ENCODE data around the gene PCDHGA2.
"Not testable (repeated sequence)": the region's sequence is repeated elsewhere in the genome, so short reads cannot be mapped to it uniquely, and the experiment has no call there.

Gene PCDHGA2

GRCh38 chr5:141343953-141344463 lies 5.4 kb downstream of the PCDHGA2 start:
- H3K9me3 ChIP-seq (ENCODE audit: severe bottlenecking) = peaks cover 20% of the 10 kb centered on the region
- H3K4me3 ChIP-seq (ENCODE audit: low read depth, low read length) = no peak overlapping the region
- no peak for TF ChIP-seq CTCF (IDR thresholded peaks at IDR 0.05; ENCODE audit: low read depth, low read length)
- no peak for DNase-seq
- no peak overlapping the region for H3K27ac ChIP-seq
- H3K36me3 ChIP-seq = no peaks in the 10 kb centered on the region
- no peaks in the 10 kb centered on the region for H3K27me3 ChIP-seq (ENCODE audit: insufficient read depth, low read depth, severe bottlenecking)

- Histone ChIP-seq H3K27ac (no peak overlapping the region), H3K9me3 (ENCODE audit: severe bottlenecking) (peaks cover 19% of the 10 kb centered on the region), H3K4me3 (ENCODE audit: low read depth, low read length) (no peak overlapping the region), H3K27me3 (ENCODE audit: insufficient read depth, low read depth, severe bottlenecking) (no peaks in the 10 kb centered on the region), H3K36me3 (no peaks in the 10 kb centered on the region)
- TF ChIP-seq CTCF (IDR thresholded peaks at IDR 0.05; ENCODE audit: low read depth, low read length) = no peak
- DNase-seq = no peak
Measured at GRCh38 chr5:141345327-141345726, 6.8 kb downstream of the PCDHGA2 start.

- not testable (repeated sequence) for H3K4me3 ChIP-seq (ENCODE audit: low read depth, low read length); H3K27me3 ChIP-seq (ENCODE audit: insufficient read depth, low read depth, severe bottlenecking); H3K36me3 ChIP-seq; DNase-seq; H3K27ac ChIP-seq
- peaks cover 23% of the 10 kb centered on the region for H3K9me3 ChIP-seq (ENCODE audit: severe bottlenecking)
Measured at GRCh38 chr5:141346017-141346416, 7.5 kb downstream of the PCDHGA2 start.

DNA sequence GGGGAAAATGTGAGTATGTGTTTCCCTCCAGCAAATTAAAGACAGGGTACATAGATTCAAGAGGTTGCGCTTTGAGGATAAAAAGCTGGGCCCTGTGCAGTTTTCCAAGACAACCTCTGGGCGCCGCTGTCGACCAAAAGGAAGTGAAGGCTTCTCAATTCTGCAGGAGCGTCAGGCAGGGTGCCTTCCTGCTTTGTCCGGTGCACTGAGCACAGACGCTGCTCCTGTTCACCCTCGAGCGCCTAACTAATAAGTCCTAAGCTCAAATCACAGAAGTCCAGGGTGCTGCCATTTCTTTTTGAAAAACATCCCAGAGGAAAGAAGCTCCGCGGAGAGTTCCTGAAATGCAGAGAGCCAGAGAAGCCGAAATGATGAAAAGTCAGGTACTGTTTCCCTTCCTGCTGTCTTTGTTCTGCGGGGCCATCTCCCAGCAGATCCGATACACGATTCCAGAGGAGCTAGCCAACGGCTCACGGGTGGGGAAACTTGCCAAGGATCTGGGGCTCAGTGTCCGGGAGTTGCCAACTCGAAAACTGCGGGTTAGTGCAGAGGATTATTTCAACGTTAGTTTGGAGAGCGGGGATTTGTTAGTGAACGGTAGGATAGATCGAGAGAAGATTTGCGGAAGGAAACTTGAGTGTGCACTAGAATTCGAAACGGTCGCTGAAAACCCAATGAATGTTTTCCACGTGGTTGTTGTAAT lies 11.5 kb downstream of the PCDHGA2 start, which contains the start of gene PCDHGB1:
PCDHGB1 (plus strand) TSS at position 183 of the 703 bp plus-strand sequence; CDS start at position 345, 162 bp downstream.
- H3K27ac ChIP-seq = no peak within 1 kb of the TSS
- H3K4me3 ChIP-seq (ENCODE audit: low read depth, low read length) = peak within 1 kb of the TSS; percentile 32
- H3K36me3 ChIP-seq = no peaks in the 10 kb centered on the region
- peak; percentile 72 for DNase-seq
- no peaks in the 10 kb centered on the region for H3K27me3 ChIP-seq (ENCODE audit: insufficient read depth, low read depth, severe bottlenecking)
- H3K9me3 ChIP-seq (ENCODE audit: severe bottlenecking) = peaks cover 25% of the 10 kb centered on the region
- peak; percentile 81 for TF ChIP-seq CTCF (IDR thresholded peaks at IDR 0.05; ENCODE audit: low read depth, low read length)

GRCh38 chr5:141351591-141351990 lies 13.0 kb downstream of the PCDHGA2 start:
- Histone ChIP-seq H3K36me3 (no peaks in the 10 kb centered on the region), H3K9me3 (ENCODE audit: severe bottlenecking) (peaks cover 29% of the 10 kb centered on the region), H3K27ac (no peak overlapping the region), H3K27me3 (ENCODE audit: insufficient read depth, low read depth, severe bottlenecking) (no peaks in the 10 kb centered on the region), H3K4me3 (ENCODE audit: low read depth, low read length) (no peak overlapping the region)
- no peak for TF ChIP-seq CTCF (IDR thresholded peaks at IDR 0.05; ENCODE audit: low read depth, low read length)
- no peak for DNase-seq

- DNase-seq = no peak
- peak; percentile 28; the same call in 1 of the 2 replicates for TF ChIP-seq CTCF (IDR thresholded peaks at IDR 0.05; ENCODE audit: low read depth, low read length)
- Histone ChIP-seq H3K4me3 (ENCODE audit: low read depth, low read length) (no peak within 1 kb of the TSS), H3K36me3 (no peaks in the 10 kb centered on the region), H3K9me3 (ENCODE audit: severe bottlenecking) (peaks cover 30% of the 10 kb centered on the region), H3K27me3 (ENCODE audit: insufficient read depth, low read depth, severe bottlenecking) (no peaks in the 10 kb centered on the region), H3K27ac (no peak within 1 kb of the TSS)
Measured at GRCh38 chr5:141354900-141355469, 16.4 kb downstream of the PCDHGA2 start, which contains the start of gene PCDHGA4. Gene PCDHGA4, plus strand, starts transcription at chr5:141355021. Its CDS starts 87 bp downstream, at chr5:141355108.
